H7 (cell line): ENCODE data around the gene SELP. TPM values are rescaled to one million over a fixed set of nuclear protein-coding genes. Genes with fewer than 3 reads are reported as not detected.
"Not testable (repeated sequence)": the region's sequence is repeated elsewhere in the genome, so short reads cannot be mapped to it uniquely, and the experiment has no call there.

Source experiments
- DNase-seq: peaks from one replicate; pipeline ENCODE4 v3.0.0; 2012
- H3K27me3 ChIP-seq: 2 replicates; pipeline ENCODE4 v1.6.0; 2011; ENCODE audit warnings: mild to moderate bottlenecking, low read length; ENCODE audit not compliant: control insufficient read depth, insufficient read depth
- H3K36me3 ChIP-seq: replicated peaks from 2 replicates; pipeline ENCODE4 v1.5.1; 2011; ENCODE audit warnings: low read length; ENCODE audit not compliant: control insufficient read depth, insufficient read depth
- H3K4me3 ChIP-seq: 2 replicates; pipeline ENCODE4 v1.5.1; 2011; ENCODE audit warnings: low read depth, mild to moderate bottlenecking, control low read depth, low read length, moderate library complexity; ENCODE audit not compliant: insufficient read depth
- total RNA-seq: library from RNA; depleted of rRNA; stranded (reverse); fragments of >200 nt; shearing (Covaris generic); gene quantifications from 2 replicates; pipeline ENCODE4 v1.2.3, GENCODE V29; 2014; rRNA removed

The SELP gene
- not detected in 2 replicates for total RNA-seq

DNA sequence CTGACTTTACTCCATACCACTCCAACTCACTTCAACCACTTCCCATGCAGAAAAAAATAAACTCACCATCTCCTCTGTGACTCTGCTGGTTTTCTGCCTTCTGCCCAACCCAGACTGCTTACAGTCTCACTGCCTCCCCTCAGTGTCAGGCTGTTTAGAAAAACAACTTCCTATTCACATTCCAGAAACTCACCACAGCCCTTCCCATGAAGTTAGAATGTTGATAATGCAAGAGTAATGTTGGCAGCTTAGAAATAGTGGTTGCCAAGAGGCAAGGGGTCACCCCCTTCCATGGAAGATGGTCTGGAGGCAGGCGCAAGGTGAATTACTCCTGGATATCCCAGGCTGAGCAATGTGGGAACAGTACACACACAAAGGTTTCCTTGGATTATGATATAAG lies at the start of gene SELP:
Gene SELP (minus strand): TSS at position 119 of the 400 bp plus-strand sequence. CDS start 50 bp downstream, at position 69.
- H3K27me3 ChIP-seq: no peaks in the 10 kb centered on the region
- DNase-seq: no peak
- H3K4me3 ChIP-seq: no peak within 1 kb of the TSS
- H3K36me3 ChIP-seq: no peaks in the 10 kb centered on the region

DNA sequence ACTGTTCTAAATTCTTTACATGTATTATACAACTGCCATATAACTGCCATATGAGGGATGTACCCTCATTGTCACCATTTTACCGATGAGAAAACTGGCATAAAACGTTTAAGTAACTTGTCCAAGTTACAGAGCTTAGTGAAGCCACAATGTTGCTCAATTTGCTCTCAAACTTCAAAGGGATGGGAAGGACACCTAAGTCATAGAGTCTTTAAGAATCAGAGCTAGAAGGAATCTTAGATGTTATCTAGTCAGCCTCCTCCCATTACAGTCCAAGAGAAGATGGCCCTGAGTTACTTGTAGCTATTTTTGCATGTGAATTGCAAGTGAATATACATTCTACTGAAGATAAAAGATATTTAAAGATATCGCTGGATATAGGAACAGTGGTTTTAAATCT lies 49.8 kb upstream of the SELP start:
- Histone ChIP-seq H3K4me3 (no peak overlapping the region), H3K27me3 (peaks cover 41% of the 10 kb centered on the region), H3K36me3 (no peaks in the 10 kb centered on the region)
- no peak for DNase-seq

DNA sequence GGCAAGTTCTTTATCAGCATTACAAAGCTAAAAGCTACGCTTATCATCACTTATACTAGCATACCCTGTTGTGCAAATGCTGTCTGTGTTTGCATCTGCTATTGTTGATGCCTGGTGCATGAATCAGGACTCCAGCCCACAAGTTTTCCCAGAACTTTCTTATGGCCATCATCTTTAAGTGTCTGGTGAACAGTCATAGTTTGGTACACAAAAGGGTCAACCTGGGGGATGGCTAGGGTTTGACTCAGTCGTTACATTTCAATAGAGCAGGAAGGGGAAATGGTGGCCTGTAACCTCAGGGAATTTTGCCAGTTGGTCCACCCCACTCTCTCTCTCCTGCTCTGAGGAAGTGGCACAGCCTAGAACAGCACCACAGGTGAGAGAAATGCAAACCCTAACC lies 46.1 kb upstream of the SELP start:
- Histone ChIP-seq H3K4me3 (no peak overlapping the region), H3K36me3 (no peaks in the 10 kb centered on the region), H3K27me3 (peaks cover 24% of the 10 kb centered on the region)
- DNase-seq: no peak

DNA sequence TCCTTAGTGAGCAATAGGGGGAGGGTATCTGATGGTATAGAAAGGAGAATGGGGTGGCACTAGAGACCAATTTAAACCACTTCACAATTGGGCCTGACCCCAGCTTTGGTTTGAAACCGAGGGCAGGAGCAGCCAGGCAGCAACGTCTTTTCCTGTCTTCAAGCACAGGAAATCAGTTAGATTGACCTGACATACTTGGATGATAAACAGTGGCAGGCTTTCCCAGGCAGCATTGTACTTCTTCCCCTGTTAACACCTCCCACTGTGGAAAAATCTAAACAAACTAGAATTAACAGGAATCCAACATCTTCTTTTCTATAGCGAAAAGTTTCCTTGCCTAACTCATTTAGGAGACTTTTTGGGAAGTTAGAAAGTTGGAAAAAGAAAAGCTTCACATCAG lies 40.9 kb upstream of the SELP start:
- DNase-seq: no peak
- Histone ChIP-seq H3K4me3 (no peak overlapping the region), H3K27me3 (0 out of 2 replicates have a peak, but pooled peaks cover 2% of the 10 kb centered on the region), H3K36me3 (no peaks in the 10 kb centered on the region)

DNA sequence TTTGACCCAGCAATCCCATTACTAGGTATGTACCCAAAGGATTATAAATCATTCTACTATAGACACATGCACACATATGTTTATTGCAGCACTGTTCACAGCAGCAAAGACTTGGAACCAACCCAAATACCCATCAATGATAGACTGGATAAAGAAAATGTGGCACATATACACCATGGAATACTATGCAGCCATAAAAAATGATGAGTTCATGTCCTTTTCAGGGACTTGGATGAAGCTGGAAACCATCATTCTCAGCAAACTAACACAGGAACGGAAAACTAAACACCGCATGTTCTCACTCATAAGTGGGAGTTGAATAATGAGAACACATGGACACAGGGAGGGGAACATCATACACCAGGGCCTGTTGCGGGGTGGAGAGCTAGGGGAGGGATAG lies 40.3 kb upstream of the SELP start:
- not testable (repeated sequence) for H3K27me3 ChIP-seq, H3K36me3 ChIP-seq, H3K4me3 ChIP-seq, DNase-seq

DNA sequence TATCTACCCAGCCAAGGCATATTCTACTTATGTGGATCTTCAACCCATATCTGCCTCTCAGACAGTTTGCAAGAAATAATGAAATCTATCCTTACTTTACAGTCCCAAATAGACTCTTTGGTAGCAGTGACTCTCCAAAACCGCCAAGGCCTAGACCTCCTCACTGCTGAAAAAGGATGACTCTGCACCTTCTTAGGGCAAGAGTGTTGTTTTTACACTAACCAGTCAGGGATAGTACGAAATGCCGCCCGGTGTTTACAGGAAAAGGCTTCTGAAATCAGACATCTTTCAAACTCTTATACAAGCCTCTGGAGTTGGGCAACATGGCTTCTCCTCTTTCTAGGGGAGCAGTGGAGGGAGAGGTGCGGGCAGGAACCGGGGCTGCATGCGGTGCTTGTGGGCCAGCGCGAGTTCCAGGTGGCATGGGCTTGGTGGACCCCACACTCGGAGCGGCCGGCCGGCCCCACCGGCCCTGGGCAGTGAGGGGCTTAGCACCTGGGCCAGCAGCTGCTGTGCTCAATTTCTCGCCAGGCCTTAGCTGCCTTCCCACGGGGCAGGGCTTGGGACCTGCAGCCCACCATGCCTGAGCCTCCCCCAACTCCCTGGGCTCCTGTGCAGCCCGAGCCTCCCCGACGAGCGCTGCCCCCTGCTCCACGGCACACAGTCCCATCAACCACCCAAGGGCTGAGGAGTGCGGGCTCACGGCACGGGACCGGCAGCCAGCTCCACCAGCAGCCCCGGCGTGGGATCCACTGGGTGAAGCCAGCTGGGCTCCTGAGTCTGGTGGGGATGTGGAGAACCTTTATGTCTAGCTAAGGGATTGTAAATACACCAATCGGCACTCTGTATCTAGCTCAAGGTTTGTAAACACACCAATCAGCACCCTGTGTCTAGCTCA lies 38.0 kb upstream of the SELP start:
- H3K36me3 ChIP-seq, H3K27me3 ChIP-seq, DNase-seq, H3K4me3 ChIP-seq: not testable (repeated sequence)

DNA sequence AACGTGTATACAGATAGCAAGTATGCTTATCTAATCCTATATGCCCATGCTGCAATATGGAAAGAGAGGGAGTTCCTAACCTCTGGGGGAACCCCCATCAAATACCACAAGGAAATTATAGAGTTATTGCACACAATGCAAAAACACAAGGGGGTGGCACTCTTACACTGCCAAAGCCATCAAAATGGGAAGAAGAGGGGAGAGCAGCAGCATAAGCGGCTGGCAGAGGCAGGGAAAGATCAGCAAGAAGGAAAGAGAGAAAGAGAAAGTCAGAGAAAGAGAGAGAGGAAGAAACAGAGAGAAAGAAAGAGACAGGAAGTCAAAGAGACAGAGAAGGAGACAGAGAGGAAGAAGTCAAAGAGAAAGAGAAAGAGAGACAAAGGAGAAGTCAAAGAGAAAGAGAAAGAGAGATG lies 37.3 kb upstream of the SELP start:
- H3K4me3 ChIP-seq, H3K27me3 ChIP-seq, H3K36me3 ChIP-seq, DNase-seq: not testable (repeated sequence)

DNA sequence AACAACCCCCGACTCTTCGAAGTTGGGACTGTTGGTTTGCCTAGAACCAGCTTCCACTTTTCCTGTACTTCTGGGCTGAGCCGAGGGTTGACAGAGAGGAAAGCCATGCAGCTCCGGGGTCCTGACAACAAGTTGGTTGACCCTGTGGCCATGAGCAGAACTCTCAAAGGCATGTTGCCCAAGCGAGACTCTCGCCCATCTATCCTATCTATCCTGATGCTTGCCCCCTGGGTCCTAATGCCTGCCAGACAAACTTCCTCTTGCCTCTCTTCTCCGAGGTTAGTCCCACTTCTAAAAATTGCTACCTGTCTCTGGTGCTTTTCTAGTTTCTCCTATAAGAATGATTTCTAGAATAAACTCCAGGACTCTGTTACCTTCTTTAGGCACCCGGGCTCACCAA lies 32.8 kb upstream of the SELP start:
- not testable (repeated sequence) for H3K4me3 ChIP-seq, H3K27me3 ChIP-seq, DNase-seq, H3K36me3 ChIP-seq

DNA sequence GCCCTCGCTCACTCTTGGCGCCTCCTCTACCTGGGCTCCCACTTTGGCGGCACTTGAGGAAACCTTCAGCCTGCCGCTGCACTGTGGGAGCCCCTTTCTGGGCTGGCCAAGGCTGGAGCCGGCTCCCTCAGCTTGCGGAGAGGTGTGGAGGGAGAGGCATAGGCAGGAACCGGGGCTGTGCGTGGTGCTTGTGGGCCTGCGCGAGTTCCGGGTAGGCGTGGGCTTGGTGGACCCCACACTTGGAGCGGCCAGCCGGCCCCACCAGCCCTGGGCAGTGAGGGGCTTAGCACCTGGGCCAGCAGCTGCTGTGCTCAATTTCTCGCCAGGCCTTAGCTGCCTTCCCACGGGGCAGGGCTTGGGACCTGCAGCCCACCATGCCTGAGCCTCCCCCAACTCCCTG lies 31.1 kb upstream of the SELP start:
- H3K36me3 ChIP-seq, DNase-seq, H3K27me3 ChIP-seq, H3K4me3 ChIP-seq: not testable (repeated sequence)

DNA sequence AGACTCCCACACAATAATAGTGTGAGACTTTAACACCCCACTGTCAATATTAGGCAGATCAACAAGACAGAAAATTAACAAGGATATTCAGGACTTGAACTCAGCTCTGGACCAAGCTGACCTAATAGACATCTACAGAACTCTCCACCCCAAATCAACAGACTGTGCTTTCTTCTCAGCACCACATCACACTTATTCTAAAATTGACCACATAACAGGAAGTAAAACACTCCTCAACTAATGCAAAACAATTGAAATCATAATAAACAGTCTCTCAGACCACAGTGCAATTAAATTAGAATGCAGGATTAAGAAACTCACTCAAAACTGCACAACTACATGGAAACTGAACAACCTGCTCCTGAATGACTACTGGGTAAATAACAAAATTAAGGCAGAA lies 28.9 kb upstream of the SELP start:
- not testable (repeated sequence) for DNase-seq, H3K36me3 ChIP-seq, H3K4me3 ChIP-seq, H3K27me3 ChIP-seq

DNA sequence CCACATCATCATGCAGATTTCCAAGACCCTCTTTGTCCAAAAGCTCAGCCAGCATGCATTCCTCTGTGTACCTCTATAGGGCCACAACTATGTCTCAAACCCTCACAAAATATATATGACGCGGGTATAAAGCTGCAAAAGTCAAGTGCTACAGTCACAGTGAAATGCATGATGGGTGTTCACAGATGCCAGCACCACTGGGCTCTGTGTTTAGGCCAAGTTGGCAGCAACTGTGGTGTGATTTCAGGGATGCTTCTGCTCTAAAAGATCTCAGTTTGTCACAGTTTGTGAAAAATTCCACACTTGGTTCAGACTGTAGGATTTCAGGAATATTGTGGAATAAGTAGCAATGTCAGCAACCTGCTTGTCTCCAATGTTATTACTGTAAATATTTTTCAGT lies 23.9 kb upstream of the SELP start:
- Histone ChIP-seq H3K27me3 (no peaks in the 10 kb centered on the region), H3K4me3 (no peak overlapping the region), H3K36me3 (no peaks in the 10 kb centered on the region)
- no peak for DNase-seq

DNA sequence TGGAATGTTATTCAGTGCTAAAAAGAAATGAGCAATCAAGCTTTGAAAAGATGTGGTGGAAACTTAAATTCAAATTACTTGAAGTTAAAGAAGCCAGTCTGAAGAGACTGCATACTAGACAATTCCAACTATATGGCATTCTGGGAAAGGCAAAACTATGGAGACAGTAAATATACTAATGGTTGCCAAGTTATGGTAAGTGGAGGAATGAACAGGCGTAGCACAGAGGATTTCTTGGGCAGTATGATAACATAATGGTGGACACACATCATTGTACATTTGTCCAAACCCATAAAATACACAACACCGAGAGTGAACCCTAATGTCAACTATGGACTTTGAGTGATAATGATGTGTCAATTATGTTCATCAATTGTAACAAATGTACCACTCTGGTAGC lies 21.1 kb upstream of the SELP start:
- DNase-seq: no peak
- no peaks in the 10 kb centered on the region for H3K27me3 ChIP-seq
- H3K36me3 ChIP-seq: no peaks in the 10 kb centered on the region

DNA sequence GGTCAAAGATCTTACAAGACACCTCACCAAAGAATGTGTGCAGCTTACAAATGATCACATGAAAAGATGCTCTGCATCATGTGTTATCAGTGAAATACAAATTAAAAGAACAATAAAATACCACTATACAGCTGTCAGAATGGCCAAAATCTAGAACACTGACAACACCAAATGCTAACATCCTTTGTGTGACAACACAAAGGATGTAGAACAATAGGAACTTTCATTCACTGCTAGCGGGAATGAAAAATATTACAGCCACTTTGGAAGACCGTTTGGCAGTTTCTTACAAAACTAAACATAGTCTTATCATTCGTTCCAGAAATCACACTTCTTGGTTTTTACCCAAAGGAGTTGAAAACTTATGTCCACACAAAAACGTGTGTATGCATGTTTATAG lies 20.6 kb upstream of the SELP start:
- Histone ChIP-seq H3K36me3 (no peaks in the 10 kb centered on the region), H3K27me3 (no peaks in the 10 kb centered on the region), H3K4me3 (no peak overlapping the region)
- no peak for DNase-seq

More for the DNA sequence above, 21.1 kb upstream of the SELP start:
- H3K4me3 ChIP-seq: no peak overlapping the region

DNA sequence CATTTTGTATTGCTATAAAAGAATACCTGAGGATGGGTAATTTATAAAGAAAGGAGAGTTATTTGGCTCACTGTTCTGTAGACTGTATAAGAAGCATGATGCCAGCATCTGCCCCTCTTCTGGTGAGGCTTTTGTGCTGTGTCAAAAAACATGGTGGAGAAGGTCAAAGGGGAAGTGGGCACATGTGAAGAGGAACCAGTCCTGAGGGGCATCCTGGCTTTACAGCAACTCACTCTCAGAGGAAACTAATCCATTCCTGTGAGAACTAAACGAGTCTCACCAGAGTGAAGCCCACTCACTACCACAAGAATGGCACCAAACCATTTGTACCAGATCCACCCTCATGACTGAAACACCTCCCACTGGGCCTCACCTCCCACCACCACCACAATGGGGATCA lies 18.8 kb upstream of the SELP start:
- Histone ChIP-seq H3K36me3 (no peaks in the 10 kb centered on the region), H3K27me3 (no peaks in the 10 kb centered on the region), H3K4me3 (no peak overlapping the region)
- no peak for DNase-seq

DNA sequence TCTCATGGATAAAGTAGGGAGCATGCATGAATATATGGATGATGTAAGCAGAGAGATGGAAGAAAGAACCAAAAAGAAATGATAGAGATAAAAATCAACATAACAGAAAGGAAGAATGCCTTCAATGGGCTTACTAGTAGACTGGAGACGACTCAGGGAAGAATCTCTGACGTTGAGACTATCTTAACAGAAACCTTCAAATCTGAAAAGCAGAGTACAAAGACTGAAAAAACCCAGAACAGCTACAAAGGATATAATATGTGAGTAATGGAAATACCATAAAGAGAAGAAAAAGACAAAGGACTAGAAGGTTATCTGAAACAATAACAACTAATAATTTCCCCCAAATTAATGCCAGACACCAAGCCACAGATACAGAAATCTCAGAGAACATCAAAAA lies 18.3 kb upstream of the SELP start:
- Histone ChIP-seq H3K4me3 (no peak overlapping the region), H3K36me3 (no peaks in the 10 kb centered on the region), H3K27me3 (no peaks in the 10 kb centered on the region)
- DNase-seq: no peak
